NCI-H2196 (cell line): ENCODE measurements around the gene ADGRA3.

ENCODE experiments used
- DNase-seq: peaks from one replicate; lab custom pipeline; 2025; ENCODE audit not compliant: unreplicated experiment; lab: John Stamatoyannopoulos, UW

The ADGRA3 gene

DNA sequence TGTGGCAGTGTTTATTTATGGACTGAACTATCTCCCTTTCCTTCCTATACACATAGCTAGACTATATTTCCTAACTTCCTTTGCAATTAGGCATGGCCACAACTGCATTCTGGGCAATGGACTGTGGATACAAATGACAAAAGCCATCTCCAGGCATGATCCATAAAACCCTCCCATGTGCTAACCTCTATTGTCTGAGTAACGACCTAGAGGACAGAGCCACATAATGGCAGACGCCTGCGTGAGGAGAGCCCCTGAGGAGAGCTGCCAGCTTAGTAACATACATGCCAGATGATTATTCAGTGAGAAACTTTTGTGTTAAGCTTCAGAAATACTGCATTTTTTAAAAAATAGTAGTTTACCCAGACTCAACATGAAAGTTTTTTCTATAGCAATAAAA, 142.9 kb downstream of the ADGRA3 start:
- DNase-seq, result no peak

GRCh38 chr4:22369901-22370562, 145.8 kb downstream of the ADGRA3 start:
- DNase-seq, result no peak

- DNase-seq, result no peak
These were observed 152.1 kb downstream of the ADGRA3 start for GRCh38 chr4:22363787-22364186.

- DNase-seq, result no peak
These were observed 152.8 kb downstream of the ADGRA3 start for GRCh38 chr4:22363036-22363435.

- peak; percentile 4 for DNase-seq
These were observed 158.8 kb downstream of the ADGRA3 start for GRCh38 chr4:22356987-22357596.

GRCh38 chr4:22348410-22348809, 167.5 kb downstream of the ADGRA3 start:
- DNase-seq, result no peak

- DNase-seq, result peak; percentile 29
These were observed 170.2 kb downstream of the ADGRA3 start for GRCh38 chr4:22345678-22346077.

- DNase-seq, result no peak
These were observed 170.8 kb downstream of the ADGRA3 start for GRCh38 chr4:22345055-22345454.

DNA sequence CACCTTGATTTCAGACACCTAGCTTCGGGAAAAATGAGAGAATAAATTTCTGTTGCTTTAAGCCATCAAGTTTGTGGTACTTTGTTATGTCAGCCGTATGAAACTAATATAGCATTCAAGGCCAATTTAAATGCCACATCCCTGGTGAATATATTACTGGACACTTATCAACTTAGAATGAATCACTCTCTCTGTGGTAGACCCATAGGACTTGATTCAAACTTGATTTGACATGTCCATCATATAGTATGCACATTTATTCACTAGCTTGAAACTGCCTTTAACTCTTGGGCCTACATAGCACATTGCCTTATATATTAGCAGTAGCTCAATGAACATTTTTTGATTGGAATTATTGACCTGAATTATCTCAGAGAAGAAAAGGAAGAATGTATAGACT, 172.3 kb downstream of the ADGRA3 start:
- DNase-seq, result no peak

- DNase-seq, result no peak
These were observed 176.4 kb downstream of the ADGRA3 start for GRCh38 chr4:22339491-22339890.

- DNase-seq, result no peak
These were observed 177.1 kb downstream of the ADGRA3 start for GRCh38 chr4:22338796-22339195.
